GM18498 (cell line): Measurements from ENCODE around the gene MED15.
"Not testable (repeated sequence)": the region's sequence is repeated elsewhere in the genome, so short reads cannot be mapped to it uniquely, and the experiment has no call there.

ENCODE experiments used
- ATAC-seq: cut with Tn5 transposase; IDR thresholded peaks from one replicate; pipeline ENCODE4 v1.9.1; 2021; ENCODE audit warnings: mild to moderate bottlenecking, moderate library complexity; ENCODE audit not compliant: unreplicated experiment

MED15 gene

GRCh38 chr22:20479612-20480196 lies 27.7 kb upstream of the MED15 start:
- no peak for ATAC-seq

DNA sequence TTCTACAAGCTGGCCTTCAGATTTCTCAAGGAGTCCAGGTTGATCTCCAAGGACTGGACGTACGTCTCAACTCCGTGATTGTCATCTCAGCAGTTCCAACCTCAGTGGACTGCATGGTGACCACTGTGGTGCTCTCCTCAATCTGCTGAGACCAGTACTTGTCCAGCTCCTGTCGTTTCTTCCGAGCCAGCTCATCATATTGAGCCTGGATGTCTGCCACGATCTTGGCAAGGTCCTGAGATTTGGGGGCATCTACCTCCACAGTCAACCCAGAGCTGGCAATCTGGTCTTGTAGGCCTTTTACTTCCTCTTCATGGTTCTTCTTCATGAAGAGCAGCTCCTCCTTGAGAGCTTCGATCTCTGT lies 24.3 kb upstream of the MED15 start:
- not testable (repeated sequence) for ATAC-seq

DNA sequence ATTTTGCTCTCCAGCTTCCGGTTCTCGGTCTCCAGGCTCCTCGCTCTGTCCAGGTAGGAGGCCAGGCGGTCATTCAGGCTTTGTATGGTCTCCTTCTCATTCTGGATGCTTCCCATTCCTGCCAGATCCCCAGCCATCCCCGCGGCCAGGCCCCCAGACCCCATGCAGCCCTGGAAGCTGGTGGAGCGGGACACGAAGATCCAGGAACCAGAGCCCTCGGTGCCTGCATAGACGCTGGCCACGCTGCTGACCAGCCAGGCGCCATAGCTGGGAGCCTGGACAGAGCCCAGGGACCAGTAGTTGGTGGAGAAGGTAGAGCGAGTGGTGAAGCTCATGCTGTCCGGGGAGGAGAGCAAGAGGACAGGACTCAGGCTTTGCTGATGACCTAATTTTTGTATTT lies 23.6 kb upstream of the MED15 start:
- no peak for ATAC-seq

GRCh38 chr22:20484948-20485683 lies 22.3 kb upstream of the MED15 start:
- no peak for ATAC-seq

GRCh38 chr22:20486229-20486628 lies 21.2 kb upstream of the MED15 start:
- ATAC-seq: no peak

GRCh38 chr22:20487715-20488114 lies 19.7 kb upstream of the MED15 start:
- no peak for ATAC-seq

GRCh38 chr22:20488946-20489345 lies 18.5 kb upstream of the MED15 start:
- no peak for ATAC-seq

DNA sequence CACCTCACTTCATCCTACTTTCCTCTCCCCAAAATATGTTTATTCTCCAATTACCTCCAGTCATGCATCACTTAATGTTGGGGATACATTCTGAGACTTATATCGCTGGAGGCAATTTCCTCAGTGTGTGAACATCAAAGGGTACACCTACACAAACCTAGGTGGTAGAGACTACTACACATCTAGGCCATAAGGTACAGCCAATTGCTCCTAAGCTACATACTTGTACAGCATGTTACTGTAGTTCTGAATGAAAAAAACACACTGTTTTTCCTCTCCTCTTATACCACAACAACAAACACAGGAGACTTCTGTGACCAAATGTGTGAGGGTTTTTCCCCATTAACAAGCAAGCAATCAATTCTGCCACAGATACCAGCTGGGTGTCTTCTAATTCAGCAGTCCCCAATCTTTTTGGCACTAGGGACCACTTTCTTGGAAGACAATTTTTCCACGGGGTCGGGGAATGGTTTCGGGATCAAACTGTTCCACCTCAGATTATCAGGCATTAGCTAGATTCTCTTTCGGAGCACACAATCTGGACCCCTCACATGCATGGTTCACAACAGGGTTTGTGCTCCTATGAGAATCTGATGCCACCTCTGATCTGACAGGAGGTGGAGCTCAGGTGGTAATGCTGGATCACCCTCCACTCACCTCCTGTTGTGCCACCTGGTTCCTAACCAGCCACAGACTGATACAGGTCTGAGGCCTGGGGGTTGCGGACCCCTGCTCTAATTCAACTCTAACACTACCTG lies 17.0 kb upstream of the MED15 start:
- no peak for ATAC-seq

DNA sequence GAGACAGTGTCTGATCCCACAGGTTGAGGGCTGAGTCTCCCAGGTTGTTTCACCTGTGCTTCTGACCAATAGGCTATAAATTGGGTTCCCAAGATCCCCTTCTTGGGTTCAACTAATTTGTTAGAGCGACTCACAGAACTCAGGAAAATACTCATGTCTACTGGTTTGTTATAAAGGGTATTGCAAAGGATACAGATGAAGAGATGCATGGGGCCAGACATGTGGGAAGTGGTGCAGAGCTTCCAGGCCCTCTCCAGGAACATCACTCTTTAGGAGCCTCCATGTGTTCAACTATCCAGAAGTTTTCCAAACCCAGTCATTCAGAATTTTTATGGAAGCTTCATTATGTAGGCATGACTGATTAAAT lies 16.5 kb upstream of the MED15 start:
- ATAC-seq: no peak

DNA sequence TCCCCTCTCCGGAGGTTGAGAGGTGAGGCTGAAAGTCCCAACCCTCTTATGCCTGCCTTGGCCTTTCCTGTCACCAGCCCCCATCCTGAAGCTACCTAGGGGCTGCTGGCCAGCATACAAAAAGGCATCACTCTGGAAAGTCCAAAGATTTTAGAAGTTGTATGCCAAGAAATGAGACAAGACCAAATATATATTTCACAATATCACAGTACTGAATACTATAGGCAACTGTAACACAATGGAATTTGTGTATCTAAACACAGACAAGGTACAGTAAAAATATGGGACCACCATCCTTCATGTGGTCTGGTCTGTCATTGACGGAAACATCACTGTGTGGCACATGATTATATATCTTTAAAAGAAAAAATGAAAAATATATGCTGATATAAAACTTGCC lies 16.1 kb upstream of the MED15 start:
- no peak for ATAC-seq

GRCh38 chr22:20494978-20495860 lies 12.2 kb upstream of the MED15 start, which contains the start of gene KLHL22:
KLHL22 (minus strand) TSS chr22:20495795; CDS start chr22:20489211, 6,584 bp downstream.
- ATAC-seq: peak; percentile 50

- peak; percentile 88 for ATAC-seq
These were observed 11.3 kb upstream of the MED15 start for GRCh38 chr22:20495861-20496681.

GRCh38 chr22:20497426-20497825 lies 10.0 kb upstream of the MED15 start:
- no peak for ATAC-seq

DNA sequence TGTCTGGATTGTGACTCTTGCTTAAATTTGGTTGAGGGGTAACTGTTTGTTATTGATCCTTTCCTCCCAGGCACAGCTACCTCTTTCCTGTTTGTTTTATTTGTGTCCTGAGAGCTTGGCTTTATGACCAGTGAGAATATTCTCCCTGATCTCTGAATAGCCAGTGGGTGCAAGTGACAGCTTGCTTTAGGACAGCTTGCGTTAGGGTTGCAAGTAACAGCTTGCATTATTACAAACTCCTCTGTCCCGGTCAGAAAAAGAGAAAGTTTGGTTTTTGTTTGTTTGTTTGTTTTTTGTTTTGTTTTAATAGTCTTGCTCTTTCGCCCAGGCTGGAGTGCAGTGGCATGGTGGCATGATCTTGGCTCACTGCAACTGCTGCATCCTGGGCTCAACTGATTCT lies 8.5 kb upstream of the MED15 start:
- no peak for ATAC-seq

DNA sequence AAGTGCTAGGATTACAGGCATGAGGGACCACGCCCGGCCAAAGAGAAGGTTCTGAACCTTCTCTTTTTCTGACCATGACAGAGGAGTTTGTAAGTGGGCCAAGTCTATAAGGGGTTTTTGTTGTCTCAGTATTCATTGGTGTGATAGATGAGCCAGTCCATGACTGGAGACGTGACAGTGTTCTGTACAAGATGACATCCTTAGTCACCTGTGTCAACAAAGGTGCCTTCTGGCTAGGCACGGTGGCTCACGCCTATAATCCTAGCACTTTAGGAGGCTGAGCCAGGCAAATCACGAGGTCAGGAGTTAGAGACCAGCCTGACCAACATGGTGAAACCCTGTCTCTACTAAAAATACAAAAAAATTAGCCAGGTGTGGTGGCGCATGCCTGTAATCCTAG lies 7.6 kb upstream of the MED15 start:
- no peak for ATAC-seq

- no peak for ATAC-seq
These were observed 3.6 kb upstream of the MED15 start for GRCh38 chr22:20503816-20504215.

DNA sequence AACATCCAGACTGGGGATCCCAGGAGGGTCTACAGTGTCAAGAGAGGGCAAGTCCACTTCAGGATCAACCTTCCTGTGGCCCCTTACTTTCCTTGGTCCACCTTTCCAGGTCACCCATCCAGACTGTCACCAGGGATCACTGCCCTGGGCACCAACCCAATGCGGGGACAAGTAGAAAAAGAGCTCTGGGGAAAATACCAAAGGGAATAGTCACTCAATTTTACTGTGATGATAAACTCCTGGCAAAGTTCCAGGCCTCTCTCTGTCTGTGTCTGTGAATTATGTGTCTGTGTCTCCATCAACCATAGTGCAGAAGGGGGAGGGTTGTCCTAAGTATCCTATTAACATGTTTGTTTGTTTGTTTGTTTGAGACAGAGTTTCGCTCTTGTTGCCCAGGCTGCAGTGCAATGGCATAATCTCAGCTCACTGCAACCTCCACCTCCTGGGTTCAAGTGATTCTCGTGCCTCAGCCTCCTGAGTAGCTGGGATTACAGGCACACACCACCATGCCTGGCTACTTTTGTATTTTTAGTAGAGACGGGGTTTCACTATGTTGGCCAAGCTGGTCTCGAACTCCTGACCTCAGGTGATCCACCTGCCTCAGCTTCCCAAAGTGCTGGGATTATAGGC lies 3.0 kb upstream of the MED15 start:
- not testable (repeated sequence) for ATAC-seq

- no peak for ATAC-seq
These were observed 712 bp upstream of the MED15 start for GRCh38 chr22:20506543-20507252.
